HepG2 (cell line): Measurements from ENCODE around the gene RAB6B. TPM values are rescaled to one million over a fixed set of nuclear protein-coding genes. Genes with fewer than 3 reads are reported as not detected.
"Not testable (repeated sequence)": the region's sequence is repeated elsewhere in the genome, so short reads cannot be mapped to it uniquely, and the experiment has no call there.

ENCODE experiments used
- ATAC-seq: fragments of 200-7000 bp; cut with Tn5 transposase; 3 replicates; pipeline ENCODE4 v1.9.1; 2020; ENCODE audit warnings: mild to moderate bottlenecking, moderate library complexity
- BruUV-seq: library from RNA; stranded (reverse); fragments of 400-500 nt; replicated peaks from 2 replicates; lab custom pipeline; 2021; lab: Mats Ljungman, UMichigan
- CTCF ChIA-PET: fragments of 300-600 bp; formaldehyde crosslinking; extraction: SDS; loops from one replicate; lab custom pipeline; 2021; ENCODE audit warnings: low total read pairs, inconsistent platforms, low intra/inter-chr PET ratio; lab: Yijun Ruan, JAX
- POLR2A ChIA-PET: fragments of 350-600 bp; sonication (Branson Sonifier 250); formaldehyde crosslinking; loops from one replicate; lab custom pipeline; 2020; ENCODE audit warnings: antibody characterized with exemption, inconsistent platforms; lab: Yijun Ruan, JAX
- DNase-seq: peaks from one replicate; pipeline ENCODE4 v3.0.0-alpha.2; 2015; ENCODE audit warnings: low spot score
- FAIRE-seq: peaks from 3 replicates; lab custom pipeline; 2011; peaks lifted over from hg19 to GRCh38; lab: Jason Lieb, UNC
- H2AFZ ChIP-seq: one replicate; pipeline ENCODE4 v1.6.1; 2011; ENCODE audit warnings: low read length, inconsistent platforms
- H3K27ac ChIP-seq: fragments of 300-600 bp; 3 replicates; pipeline ENCODE4 v1.8.0; 2011; ENCODE audit warnings: mixed run types, mild to moderate bottlenecking, mixed read lengths, low read length, inconsistent platforms; ENCODE audit not compliant: insufficient read depth; ENCODE audit errors: extremely low read length
- H3K27me3 ChIP-seq, 2 experiments: fragments of 200-600 bp in 1 of 2; 2 replicates in 1 of 2; 3 replicates in 1 of 2; pipeline versions ENCODE4 v1.6.0 to v1.8.0; 2011; ENCODE audit warnings: low read length in 2 of 2, mild to moderate bottlenecking in 2 of 2, moderate library complexity in 2 of 2, inconsistent platforms in 1 of 2; ENCODE audit not compliant: insufficient read depth in 2 of 2, control insufficient read depth in 1 of 2
- H3K36me3 ChIP-seq, 2 experiments: fragments of 200-600 bp in 1 of 2; replicated peaks in 1 of 2; 2 replicates in 1 of 2; 3 replicates in 1 of 2; pipeline versions ENCODE4 v1.5.1 to v1.8.0; 2011; ENCODE audit warnings: low read length in 2 of 2, inconsistent platforms in 1 of 2; ENCODE audit not compliant: insufficient read depth in 2 of 2, control insufficient read depth in 1 of 2
- H3K4me1 ChIP-seq: 2 replicates; pipeline ENCODE4 v1.5.1; 2012; ENCODE audit warnings: low read length, inconsistent platforms; ENCODE audit not compliant: insufficient read depth
- H3K4me2 ChIP-seq: 2 replicates; pipeline ENCODE4 v1.6.0; 2011; ENCODE audit warnings: low read depth, low read length, inconsistent platforms
- H3K4me3 ChIP-seq, 3 experiments: fragments of 200-600 bp in 1 of 3; sonication (generic), shearing (Covaris generic) in 1 of 3; replicated peaks in 1 of 3; 2 replicates each; pipeline ENCODE4 v1.5.1; 2011 to 2016; ENCODE audit warnings: low read length in 3 of 3, inconsistent platforms in 2 of 3, low read depth in 2 of 3, mild to moderate bottlenecking in 2 of 3, control low read depth in 1 of 3, mixed read lengths in 1 of 3; ENCODE audit not compliant: insufficient read depth in 1 of 3
- H3K79me2 ChIP-seq: one replicate; pipeline ENCODE4 v1.6.1; 2011; ENCODE audit warnings: low read length, inconsistent platforms; ENCODE audit not compliant: insufficient read depth
- H3K9ac ChIP-seq: 2 replicates; pipeline ENCODE4 v1.6.0; 2011; ENCODE audit warnings: mild to moderate bottlenecking, low read depth, low read length, inconsistent platforms; ENCODE audit not compliant: insufficient read depth
- H3K9me3 ChIP-seq: 2 replicates; pipeline ENCODE4 v1.5.1; 2012; ENCODE audit warnings: mild to moderate bottlenecking, low read length
- H4K20me1 ChIP-seq: 2 replicates; pipeline ENCODE4 v1.6.0; 2011; ENCODE audit warnings: inconsistent platforms, mild to moderate bottlenecking, low read length, moderate library complexity; ENCODE audit not compliant: insufficient read depth
- HOXA3 ChIP-seq: sonication (generic); formaldehyde crosslinking; IDR thresholded peaks from 2 replicates; pipeline ENCODE4 v1.5.0; 2020; ENCODE audit warnings: missing genetic modification reagents
- HOXA9 ChIP-seq: sonication (generic); formaldehyde crosslinking; IDR thresholded peaks from 2 replicates; pipeline ENCODE4 v1.8.1; 2022; ENCODE audit warnings: missing genetic modification reagents, mild to moderate bottlenecking, moderate library complexity, borderline replicate concordance
- NR2C2 ChIP-seq: sonication (generic); formaldehyde crosslinking; IDR thresholded peaks from 2 replicates; pipeline ENCODE4 v1.4.0; 2020; ENCODE audit warnings: missing genetic modification reagents, mild to moderate bottlenecking, moderate library complexity, borderline replicate concordance
- PAF1 ChIP-seq: IDR thresholded peaks from 2 replicates; pipeline ENCODE4 v1.6.1; 2016; ENCODE audit warnings: missing genetic modification reagents, missing compliant biosample characterization
- POLR2A ChIP-seq, 2 experiments: IDR thresholded peaks; 2 replicates each; pipeline ENCODE4 v1.6.1; 2011; ENCODE audit warnings: low read depth in 2 of 2, low read length in 2 of 2, mild to moderate bottlenecking in 1 of 2, moderate library complexity in 1 of 2; ENCODE audit not compliant: insufficient read depth in 1 of 2
- POLR2AphosphoS5 ChIP-seq: IDR thresholded peaks from 2 replicates; pipeline ENCODE4 v1.6.1; 2012; ENCODE audit warnings: low read depth, low read length
- POLR2G ChIP-seq: fragments of 200-400 bp; formaldehyde crosslinking; IDR thresholded peaks from 2 replicates; pipeline ENCODE4 v1.6.1; 2018; ENCODE audit warnings: mild to moderate bottlenecking, low read depth, low read length, moderate library complexity
- REPIN1 ChIP-seq: sonication (generic); formaldehyde crosslinking; IDR thresholded peaks from 2 replicates; pipeline ENCODE4 v1.8.0; 2022; ENCODE audit warnings: missing genetic modification reagents, low read depth, mild to moderate bottlenecking, borderline replicate concordance
- SALL1 ChIP-seq: sonication (generic); formaldehyde crosslinking; IDR thresholded peaks from 2 replicates; pipeline ENCODE4 v1.8.0; 2022; ENCODE audit warnings: mild to moderate bottlenecking, missing genetic modification reagents
- SKI ChIP-seq: fragments of 450-650 bp; IDR thresholded peaks from one replicate; pipeline ENCODE4 v1.6.1; 2018; ENCODE audit warnings: mild to moderate bottlenecking; ENCODE audit not compliant: partially characterized antibody
- TGIF2 ChIP-seq: IDR thresholded peaks from 2 replicates; pipeline ENCODE4 v1.6.1; 2016; ENCODE audit warnings: control low read depth, missing compliant biosample characterization
- ZEB1 ChIP-seq: IDR thresholded peaks from 2 replicates; pipeline ENCODE4 v1.6.1; 2012; ENCODE audit warnings: mild to moderate bottlenecking, low read depth, inconsistent platforms; ENCODE audit not compliant: insufficient replicate concordance
- ZNF160 ChIP-seq: sonication (generic); formaldehyde crosslinking; IDR thresholded peaks from 2 replicates; pipeline ENCODE4 v1.8.0; 2022; ENCODE audit warnings: mild to moderate bottlenecking, inconsistent platforms, missing genetic modification reagents
- ZNF207 ChIP-seq: fragments of 450-650 bp; IDR thresholded peaks from 2 replicates; pipeline ENCODE4 v1.6.1; 2016; ENCODE audit warnings: antibody characterized with exemption, borderline replicate concordance
- ZNF256 ChIP-seq: sonication (generic); formaldehyde crosslinking; conservative IDR thresholded peaks from 2 replicates; pipeline ENCODE4 v1.4.0; 2020; ENCODE audit warnings: missing genetic modification reagents
- ZNF460 ChIP-seq: sonication (generic); formaldehyde crosslinking; IDR thresholded peaks from 2 replicates; pipeline ENCODE4 v1.5.1; 2020; ENCODE audit warnings: missing genetic modification reagents, mild to moderate bottlenecking, borderline replicate concordance
- WGBS: methylation state at CpG from one replicate; pipeline ENCODE4 v1.1.6; 2017; ENCODE audit warnings: low lambda C conversion rate; 5-methylcytosine and 5-hydroxymethylcytosine counted together
- in situ Hi-C: cut with HindIII; loops from 2 replicates; pipeline ENCODE4 v1.10.0; 2017; ENCODE audit warnings: low pct_unique_long_range_greater_than_20kb; ENCODE audit not compliant: extremely low pct_ligation_motif_present
- intact Hi-C: fragments of 100-400 bp; cut with micrococcal nuclease; formaldehyde crosslinking; loops from one replicate; pipeline ENCODE4 v1.10.0; 2022; ENCODE audit not compliant: unreplicated experiment
- polyA plus RNA-seq, 8 experiments: library from polyadenylated mRNA; depleted of rRNA in 3 of 8; stranded (reverse) in 7 of 8; unstranded in 1 of 8; fragments of >200 nt; fragmentation: Illumina TruSeq in 4 of 8; extraction: Trizol in 4 of 8; gene quantifications; 2 replicates each; pipeline versions ENCODE4 v1.2.1 to v1.2.3, GENCODE V29; 2011 to 2016; ENCODE audit warnings: low read depth in 4 of 8, missing spikeins in 1 of 8, mixed read lengths in 1 of 8; ENCODE audit not compliant: insufficient read depth in 1 of 8
- total RNA-seq, 5 experiments: library from RNA; depleted of rRNA; stranded (reverse); fragments of >200 nt; fragmentation: Illumina TruSeq; extraction: Trizol; gene quantifications; 2 replicates each; pipeline ENCODE4 v1.2.3, GENCODE V29; 2016; ENCODE audit warnings: low read depth in 1 of 5
- TF ChIP-seq, protein P1 (sequence below): sonication (generic); formaldehyde crosslinking; IDR thresholded peaks from 2 replicates; pipeline ENCODE4 v1.8.0; 2022; ENCODE audit warnings: mild to moderate bottlenecking, missing genetic modification reagents
- TF ChIP-seq, protein P2 (sequence below): sonication (generic); formaldehyde crosslinking; conservative IDR thresholded peaks from 2 replicates; pipeline ENCODE4 v1.4.0; 2020; ENCODE audit warnings: missing genetic modification reagents
- TF ChIP-seq, protein P3 (sequence below): sonication (generic); formaldehyde crosslinking; IDR thresholded peaks from 2 replicates; pipeline ENCODE4 v1.4.0; 2020; ENCODE audit warnings: missing genetic modification reagents

RAB6B gene
- total and polyA plus RNA-seq, 2 of the 13 experiments (the other 11 are each of a cell fraction or from before 2014, with no cell fraction given), result 0.16 TPM; not detected in 1

DNA sequence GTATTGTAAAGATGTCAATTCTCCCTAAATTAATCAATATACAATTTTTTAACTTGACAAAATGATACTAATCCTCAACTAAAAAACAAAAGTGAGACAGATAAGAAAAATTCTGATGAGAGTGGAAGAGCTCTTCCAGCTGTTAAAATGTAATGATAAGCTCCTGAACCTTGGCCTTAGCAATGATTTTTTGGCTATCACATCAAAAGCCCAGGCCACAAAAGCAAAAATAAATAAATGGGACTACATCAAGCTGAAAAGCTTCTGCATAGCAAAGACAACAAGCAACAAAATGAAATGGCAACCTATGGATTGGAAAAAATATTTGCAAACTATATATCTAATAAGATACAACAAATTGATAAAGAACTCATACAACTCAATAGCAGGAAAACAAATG is 114.1 kb downstream of the RAB6B start (continued):
- TF ChIP-seq, protein P1, sequence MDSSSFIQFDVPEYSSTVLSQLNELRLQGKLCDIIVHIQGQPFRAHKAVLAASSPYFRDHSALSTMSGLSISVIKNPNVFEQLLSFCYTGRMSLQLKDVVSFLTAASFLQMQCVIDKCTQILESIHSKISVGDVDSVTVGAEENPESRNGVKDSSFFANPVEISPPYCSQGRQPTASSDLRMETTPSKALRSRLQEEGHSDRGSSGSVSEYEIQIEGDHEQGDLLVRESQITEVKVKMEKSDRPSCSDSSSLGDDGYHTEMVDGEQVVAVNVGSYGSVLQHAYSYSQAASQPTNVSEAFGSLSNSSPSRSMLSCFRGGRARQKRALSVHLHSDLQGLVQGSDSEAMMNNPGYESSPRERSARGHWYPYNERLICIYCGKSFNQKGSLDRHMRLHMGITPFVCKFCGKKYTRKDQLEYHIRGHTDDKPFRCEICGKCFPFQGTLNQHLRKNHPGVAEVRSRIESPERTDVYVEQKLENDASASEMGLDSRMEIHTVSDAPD (CRISPR knock-in tag), result no peak
- TF ChIP-seq HOXA9 (CRISPR knock-in tag) (no peak), SKI (no peak), POLR2AphosphoS5 (no peak), NR2C2 (CRISPR knock-in tag) (no peak), TGIF2 (no peak), ZNF207 (no peak), ZEB1 (no peak)
- TF ChIP-seq, protein P2, sequence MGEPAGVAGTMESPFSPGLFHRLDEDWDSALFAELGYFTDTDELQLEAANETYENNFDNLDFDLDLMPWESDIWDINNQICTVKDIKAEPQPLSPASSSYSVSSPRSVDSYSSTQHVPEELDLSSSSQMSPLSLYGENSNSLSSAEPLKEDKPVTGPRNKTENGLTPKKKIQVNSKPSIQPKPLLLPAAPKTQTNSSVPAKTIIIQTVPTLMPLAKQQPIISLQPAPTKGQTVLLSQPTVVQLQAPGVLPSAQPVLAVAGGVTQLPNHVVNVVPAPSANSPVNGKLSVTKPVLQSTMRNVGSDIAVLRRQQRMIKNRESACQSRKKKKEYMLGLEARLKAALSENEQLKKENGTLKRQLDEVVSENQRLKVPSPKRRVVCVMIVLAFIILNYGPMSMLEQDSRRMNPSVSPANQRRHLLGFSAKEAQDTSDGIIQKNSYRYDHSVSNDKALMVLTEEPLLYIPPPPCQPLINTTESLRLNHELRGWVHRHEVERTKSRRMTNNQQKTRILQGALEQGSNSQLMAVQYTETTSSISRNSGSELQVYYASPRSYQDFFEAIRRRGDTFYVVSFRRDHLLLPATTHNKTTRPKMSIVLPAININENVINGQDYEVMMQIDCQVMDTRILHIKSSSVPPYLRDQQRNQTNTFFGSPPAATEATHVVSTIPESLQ, result no peak

DNA sequence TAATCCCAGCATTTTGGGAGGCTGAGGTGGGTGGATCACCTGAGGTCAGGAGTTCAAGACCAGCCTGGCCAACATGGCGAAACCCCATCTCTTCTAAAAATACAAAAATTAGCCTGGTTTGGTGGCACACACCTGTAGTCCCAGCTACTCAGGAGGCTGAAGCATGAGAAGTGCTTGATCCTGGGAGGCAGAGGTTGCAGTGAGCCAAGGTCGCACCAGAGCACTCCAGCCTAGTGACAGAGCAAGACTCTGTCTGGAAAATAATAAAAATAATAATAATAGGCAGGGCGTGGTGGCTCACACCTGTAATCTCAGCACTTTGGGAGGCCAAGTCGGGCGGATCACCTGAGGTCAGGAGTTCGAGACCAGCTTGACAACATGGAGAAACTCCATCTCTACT is 114.9 kb downstream of the RAB6B start:
- H3K27ac ChIP-seq, H3K4me2 ChIP-seq, in situ Hi-C loops, BruUV-seq, H3K9ac ChIP-seq, FAIRE-seq, intact Hi-C loops, DNase-seq, H3K9me3 ChIP-seq, CTCF ChIA-PET, H3K4me1 ChIP-seq, H3K79me2 ChIP-seq, H3K4me3 ChIP-seq, H3K27me3 ChIP-seq, H2AFZ ChIP-seq: not testable (repeated sequence)
- WGBS, result 89% methylated on average over 6 of the region's 6 CpGs
- peak; percentile 4 for ATAC-seq
- peaks cover 23% of the 10 kb centered on the region for H4K20me1 ChIP-seq
- POLR2A ChIA-PET, result interaction anchor here (0.7 to 0.9 kb wide), 2 partner anchors 20 to 35 kb away, joined by 3 read pairs; partner anchors contain the start of gene TF
- H3K36me3 ChIP-seq, result peaks cover 16 to 27% of the 10 kb centered on the region in 2 experiments
- TF ChIP-seq ZNF256 (CRISPR knock-in tag), result 0 out of 2 replicates have a peak, but pooled peaks have one; percentile 43
- 0 out of 2 replicates have a peak, but pooled peaks have one; percentile 26 for TF ChIP-seq ZNF160 (CRISPR knock-in tag)
- peak; percentile 73 for TF ChIP-seq POLR2G
- TF ChIP-seq SALL1 (CRISPR knock-in tag), result peak; percentile 14; the same call in 1 of the 2 replicates
- TF ChIP-seq REPIN1 (CRISPR knock-in tag), result peak; percentile 45; the same call in 1 of the 2 replicates
- TF ChIP-seq, protein P3, sequence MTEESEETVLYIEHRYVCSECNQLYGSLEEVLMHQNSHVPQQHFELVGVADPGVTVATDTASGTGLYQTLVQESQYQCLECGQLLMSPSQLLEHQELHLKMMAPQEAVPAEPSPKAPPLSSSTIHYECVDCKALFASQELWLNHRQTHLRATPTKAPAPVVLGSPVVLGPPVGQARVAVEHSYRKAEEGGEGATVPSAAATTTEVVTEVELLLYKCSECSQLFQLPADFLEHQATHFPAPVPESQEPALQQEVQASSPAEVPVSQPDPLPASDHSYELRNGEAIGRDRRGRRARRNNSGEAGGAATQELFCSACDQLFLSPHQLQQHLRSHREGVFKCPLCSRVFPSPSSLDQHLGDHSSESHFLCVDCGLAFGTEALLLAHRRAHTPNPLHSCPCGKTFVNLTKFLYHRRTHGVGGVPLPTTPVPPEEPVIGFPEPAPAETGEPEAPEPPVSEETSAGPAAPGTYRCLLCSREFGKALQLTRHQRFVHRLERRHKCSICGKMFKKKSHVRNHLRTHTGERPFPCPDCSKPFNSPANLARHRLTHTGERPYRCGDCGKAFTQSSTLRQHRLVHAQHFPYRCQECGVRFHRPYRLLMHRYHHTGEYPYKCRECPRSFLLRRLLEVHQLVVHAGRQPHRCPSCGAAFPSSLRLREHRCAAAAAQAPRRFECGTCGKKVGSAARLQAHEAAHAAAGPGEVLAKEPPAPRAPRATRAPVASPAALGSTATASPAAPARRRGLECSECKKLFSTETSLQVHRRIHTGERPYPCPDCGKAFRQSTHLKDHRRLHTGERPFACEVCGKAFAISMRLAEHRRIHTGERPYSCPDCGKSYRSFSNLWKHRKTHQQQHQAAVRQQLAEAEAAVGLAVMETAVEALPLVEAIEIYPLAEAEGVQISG (CRISPR knock-in tag), result 0 out of 2 replicates have a peak, but pooled peaks have one; percentile 41
- TF ChIP-seq POLR2A (IDR thresholded peaks at IDR 0.05; ENCODE audit: insufficient read depth in 1 of 2, low read depth in 2 of 2, low read length in 2 of 2), result peak in 1 of 2 experiments; percentile 63; a peak in 2 of 4 replicates
- peak; percentile 36; the same call in 1 of the 2 replicates for TF ChIP-seq HOXA3 (CRISPR knock-in tag)
- TF ChIP-seq ZNF460 (CRISPR knock-in tag), result peak; percentile 90
- peak; percentile 95; the same call in 1 of the 2 replicates for TF ChIP-seq PAF1 (CRISPR knock-in tag)
